B cell (primary cell): ENCODE measurements around the gene SLC25A13. TPM values are rescaled to one million over a fixed set of nuclear protein-coding genes. Genes with fewer than 3 reads are reported as not detected.

Experiments
- ATAC-seq: fragments of 200-7000 bp; cut with Tn5 transposase; one replicate; pipeline ENCODE4 v1.10.0; 2021; ENCODE audit warnings: low read depth, mild to moderate bottlenecking, moderate number of reproducible peaks, moderate library complexity
- CTCF ChIA-PET: fragments of 350-600 bp; sonication (Branson Sonifier 250); formaldehyde crosslinking; loops from one replicate; lab custom pipeline; 2021; ENCODE audit warnings: antibody characterized with exemption, inconsistent platforms; lab: Charles Lee
- POLR2A ChIA-PET: fragments of 350-600 bp; sonication (Branson Sonifier 250); formaldehyde crosslinking; loops from one replicate; lab custom pipeline; 2021; ENCODE audit warnings: antibody characterized with exemption; lab: Charles Lee
- DNase-seq: peaks from one replicate; pipeline ENCODE4 v3.0.0; 2013
- H2AFZ ChIP-seq: 2 replicates; pipeline ENCODE4 v1.6.1; 2012; ENCODE audit warnings: mild to moderate bottlenecking, low read depth, low read length; ENCODE audit not compliant: insufficient read depth, poor library complexity, severe bottlenecking
- H3K27ac ChIP-seq, 2 donors: 1 replicate in 1 of 2; 2 replicates in 1 of 2; pipeline ENCODE4 v1.5.1; 2012 to 2013; ENCODE audit warnings: low read length in 2 of 2, mild to moderate bottlenecking in 2 of 2, moderate library complexity in 1 of 2
- H3K27me3 ChIP-seq, 4 experiments: fragments of 200-600 bp in 1 of 4; sonication (generic) in 1 of 4; replicated peaks in 1 of 4; 1 replicate in 2 of 4; 2 replicates in 2 of 4; pipeline versions ENCODE4 v1.6.1 to v1.7.0; 2013 to 2016; ENCODE audit warnings: low read length in 3 of 4, mild to moderate bottlenecking in 2 of 4, mixed read lengths in 1 of 4, moderate library complexity in 1 of 4; ENCODE audit not compliant: insufficient read depth in 4 of 4, control insufficient read depth in 3 of 4; ENCODE audit errors: control extremely low read depth in 1 of 4
- H3K36me3 ChIP-seq, 2 experiments: replicated peaks in 1 of 2; 1 replicate in 1 of 2; 2 replicates in 1 of 2; pipeline versions ENCODE4 v1.6.1 to v1.7.1; 2013; ENCODE audit warnings: low read length in 1 of 2; ENCODE audit not compliant: insufficient read depth in 2 of 2, control insufficient read depth in 1 of 2; ENCODE audit errors: control extremely low read depth in 1 of 2, extremely low read depth in 1 of 2
- H3K4me1 ChIP-seq, 2 donors: fragments of 200-600 bp in 1 of 2; sonication (generic) in 1 of 2; 1 replicate in 1 of 2; 2 replicates in 1 of 2; pipeline versions ENCODE4 v1.5.1 to v1.6.1; 2013 to 2017; ENCODE audit warnings: low read length in 2 of 2; ENCODE audit not compliant: control insufficient read depth in 2 of 2, insufficient read depth in 2 of 2
- H3K4me2 ChIP-seq: replicated peaks from 2 replicates; pipeline ENCODE3; 2012; ENCODE audit warnings: mild to moderate bottlenecking, low read depth, low read length; ENCODE audit not compliant: poor library complexity, severe bottlenecking
- H3K4me3 ChIP-seq, 5 experiments: fragments of 200-600 bp in 1 of 5; sonication (generic) in 1 of 5; 1 replicate in 3 of 5; 2 replicates in 2 of 5; pipeline versions ENCODE4 v1.5.1 to v1.7.0; 2011 to 2016; ENCODE audit warnings: low read length in 4 of 5, mild to moderate bottlenecking in 4 of 5, low read depth in 2 of 5, control low read depth in 1 of 5, moderate library complexity in 1 of 5; ENCODE audit not compliant: insufficient read depth in 1 of 5; ENCODE audit errors: control extremely low read depth in 1 of 5, extremely low read depth in 1 of 5
- H3K79me2 ChIP-seq: fragments of 200-600 bp; sonication (generic); one replicate; pipeline ENCODE4 v1.6.0; 2016; ENCODE audit warnings: low read length; ENCODE audit not compliant: control insufficient read depth, insufficient read depth
- H3K9ac ChIP-seq: fragments of 200-600 bp; sonication (generic); 2 replicates; pipeline ENCODE4 v1.6.1; 2017; ENCODE audit warnings: mild to moderate bottlenecking, low read length, moderate library complexity
- H3K9me3 ChIP-seq, 3 donors: one replicate each; pipeline versions ENCODE4 v1.6.1 to v1.7.1; 2013; ENCODE audit warnings: low read length in 2 of 3; ENCODE audit not compliant: control insufficient read depth in 2 of 3, insufficient read depth in 1 of 3; ENCODE audit errors: control extremely low read depth in 1 of 3
- H4K20me1 ChIP-seq: 2 replicates; pipeline ENCODE4 v1.6.0; 2012; ENCODE audit warnings: mild to moderate bottlenecking, low read length; ENCODE audit not compliant: insufficient read depth, control insufficient read depth, poor library complexity, severe bottlenecking
- H3K27ac Mint-ChIP-seq: one replicate; pipeline ENCODE4 v1.8.0; 2021; ENCODE audit warnings: mixed read lengths
- H3K27me3 Mint-ChIP-seq: one replicate; pipeline ENCODE4 v1.8.0; 2021; ENCODE audit warnings: mixed read lengths
- H3K4me1 Mint-ChIP-seq: one replicate; pipeline ENCODE4 v1.8.0; 2021; ENCODE audit warnings: mixed read lengths
- H3K4me3 Mint-ChIP-seq: one replicate; pipeline ENCODE4 v1.8.0; 2021; ENCODE audit warnings: mixed read lengths
- H3K9me3 Mint-ChIP-seq: one replicate; pipeline ENCODE4 v1.8.0; 2022; ENCODE audit warnings: mixed read lengths; ENCODE audit not compliant: insufficient read depth
- EZH2 ChIP-seq: IDR thresholded peaks from 2 replicates; pipeline ENCODE4 v1.6.1; 2012; ENCODE audit warnings: borderline replicate concordance, low read depth, mild to moderate bottlenecking, moderate library complexity, low read length; ENCODE audit not compliant: insufficient read depth, poor library complexity, severe bottlenecking
- WGBS: methylation state at CpG from one replicate; pipeline ENCODE4 v1.1.5; 2013; ENCODE audit warnings: missing lambda C conversion rate; ENCODE audit not compliant: insufficient coverage; 5-methylcytosine and 5-hydroxymethylcytosine counted together
- intact Hi-C: fragments of 100-400 bp; cut with micrococcal nuclease; formaldehyde crosslinking; loops from one replicate; pipeline ENCODE4 v1.10.0; 2022
- polyA plus RNA-seq: library from polyadenylated mRNA; depleted of rRNA; stranded (reverse); fragments of >200 nt; gene quantifications from 2 replicates; pipeline ENCODE4 v1.2.3, GENCODE V29; 2012
- total RNA-seq, 2 donors: library from RNA; stranded (reverse); fragments of 120-200 nt in 1 of 2; gene quantifications; 1 replicate in 1 of 2; 2 replicates in 1 of 2; pipeline versions ENCODE4 v1.2.3 to v1.2.4, GENCODE V29; 2013 to 2022
- TF ChIP-seq, protein P1 (sequence below): fragments of 200-600 bp; IDR thresholded peaks from one replicate; pipeline ENCODE4 v1.8.0; 2022; ENCODE audit warnings: antibody characterized with exemption, mild to moderate bottlenecking

SLC25A13 gene
- total and polyA plus RNA-seq, 2 donors (not counting 1 experiment from before 2014, with no cell fraction given), result 12.5 to 30.9 TPM

GRCh38 chr7:96237040-96237439 is 84.9 kb downstream of the SLC25A13 start:
- no peak overlapping the region for H2AFZ ChIP-seq
- H3K4me3 Mint-ChIP-seq, result no peak overlapping the region
- no peak for ATAC-seq
- no peak overlapping the region for H3K27ac Mint-ChIP-seq
- DNase-seq, result no peak
- no peaks in the 10 kb centered on the region for H3K9me3 ChIP-seq
- peaks cover 0 to 6% of the 10 kb centered on the region in 2 experiments for H3K36me3 ChIP-seq
- intact Hi-C loops, result no loop called here
- ChIA-PET CTCF (no interaction called here), POLR2A (no interaction called here)
- TF ChIP-seq, protein P1, sequence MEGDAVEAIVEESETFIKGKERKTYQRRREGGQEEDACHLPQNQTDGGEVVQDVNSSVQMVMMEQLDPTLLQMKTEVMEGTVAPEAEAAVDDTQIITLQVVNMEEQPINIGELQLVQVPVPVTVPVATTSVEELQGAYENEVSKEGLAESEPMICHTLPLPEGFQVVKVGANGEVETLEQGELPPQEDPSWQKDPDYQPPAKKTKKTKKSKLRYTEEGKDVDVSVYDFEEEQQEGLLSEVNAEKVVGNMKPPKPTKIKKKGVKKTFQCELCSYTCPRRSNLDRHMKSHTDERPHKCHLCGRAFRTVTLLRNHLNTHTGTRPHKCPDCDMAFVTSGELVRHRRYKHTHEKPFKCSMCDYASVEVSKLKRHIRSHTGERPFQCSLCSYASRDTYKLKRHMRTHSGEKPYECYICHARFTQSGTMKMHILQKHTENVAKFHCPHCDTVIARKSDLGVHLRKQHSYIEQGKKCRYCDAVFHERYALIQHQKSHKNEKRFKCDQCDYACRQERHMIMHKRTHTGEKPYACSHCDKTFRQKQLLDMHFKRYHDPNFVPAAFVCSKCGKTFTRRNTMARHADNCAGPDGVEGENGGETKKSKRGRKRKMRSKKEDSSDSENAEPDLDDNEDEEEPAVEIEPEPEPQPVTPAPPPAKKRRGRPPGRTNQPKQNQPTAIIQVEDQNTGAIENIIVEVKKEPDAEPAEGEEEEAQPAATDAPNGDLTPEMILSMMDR, result no peak
- H3K27me3 Mint-ChIP-seq, result no peaks in the 10 kb centered on the region
- no peak overlapping the region for H3K4me2 ChIP-seq
- no peak overlapping the region for H3K4me3 ChIP-seq
- H3K9me3 Mint-ChIP-seq, result no peaks in the 10 kb centered on the region
- no peak overlapping the region for H3K9ac ChIP-seq
- no peaks in the 10 kb centered on the region for H4K20me1 ChIP-seq
- no peaks in the 10 kb centered on the region for H3K4me1 ChIP-seq
- H3K27ac ChIP-seq, result no peak overlapping the region
- peaks cover 7% of the 10 kb centered on the region for H3K4me1 Mint-ChIP-seq
- peaks cover 3% of the 10 kb centered on the region for H3K79me2 ChIP-seq
- no peaks in the 10 kb centered on the region for H3K27me3 ChIP-seq
- WGBS, result 100% methylated on average over 1 of the region's 1 CpG

GRCh38 chr7:96236198-96237039 is 85.5 kb downstream of the SLC25A13 start:
- 95% methylated on average over 2 of the region's 5 CpGs for WGBS
- TF ChIP-seq, protein P1, result no peak
- no peak for TF ChIP-seq EZH2
- H3K9me3 ChIP-seq, result no peaks in the 10 kb centered on the region
- H3K79me2 ChIP-seq, result peaks cover 3% of the 10 kb centered on the region
- intact Hi-C loops, result no loop called here
- peaks cover 3% of the 10 kb centered on the region for H3K4me1 Mint-ChIP-seq
- H3K9ac ChIP-seq, result no peak overlapping the region
- no peaks in the 10 kb centered on the region for H3K4me1 ChIP-seq
- no peaks in the 10 kb centered on the region for H4K20me1 ChIP-seq
- H3K36me3 ChIP-seq, result peaks cover 0 to 6% of the 10 kb centered on the region in 2 experiments
- no peak overlapping the region for H3K4me2 ChIP-seq
- ATAC-seq, result no peak
- CTCF ChIA-PET, result no interaction called here
- DNase-seq, result no peak
- H3K27ac ChIP-seq, result no peak overlapping the region
- no peak overlapping the region for H2AFZ ChIP-seq
- H3K4me3 ChIP-seq, result no peak overlapping the region
- no peaks in the 10 kb centered on the region for H3K27me3 ChIP-seq
- no peaks in the 10 kb centered on the region for H3K9me3 Mint-ChIP-seq
- no peak overlapping the region for H3K4me3 Mint-ChIP-seq
- POLR2A ChIA-PET, result no interaction called here
- H3K27ac Mint-ChIP-seq, result no peak overlapping the region
- no peaks in the 10 kb centered on the region for H3K27me3 Mint-ChIP-seq
